DND-41 (cell line): ENCODE measurements around the gene INTS1.

Experiments used
- ATAC-seq: fragments of 200-7000 bp; cut with Tn5 transposase; 3 replicates; pipeline ENCODE4 v1.9.1; 2021; ENCODE audit warnings: low read depth; ENCODE audit not compliant: insufficient read depth
- DNase-seq: peaks from one replicate; pipeline ENCODE4 v3.0.0-alpha.2; 2020
- H2AFZ ChIP-seq: 2 replicates; pipeline ENCODE4 v1.6.0; 2012; ENCODE audit warnings: low read depth, low read length
- H3K27ac ChIP-seq: 2 replicates; pipeline ENCODE4 v1.5.1; 2012; ENCODE audit warnings: low read length, inconsistent platforms
- H3K27me3 ChIP-seq: fragments of 200-600 bp; sonication (generic); 2 replicates; pipeline ENCODE4 v1.6.0; 2012; ENCODE audit warnings: low read length, mild to moderate bottlenecking, inconsistent platforms; ENCODE audit not compliant: insufficient read depth, poor library complexity
- H3K36me3 ChIP-seq: 2 replicates; pipeline ENCODE4 v1.5.1; 2012; ENCODE audit warnings: low read length, inconsistent platforms; ENCODE audit not compliant: insufficient read depth
- H3K4me1 ChIP-seq: 2 replicates; pipeline ENCODE4 v1.5.1; 2012; ENCODE audit warnings: mild to moderate bottlenecking, low read length; ENCODE audit not compliant: insufficient read depth
- H3K4me2 ChIP-seq: 2 replicates; pipeline ENCODE4 v1.6.0; 2012; ENCODE audit warnings: mild to moderate bottlenecking, moderate library complexity, low read length, inconsistent platforms; ENCODE audit not compliant: insufficient read depth
- H3K4me3 ChIP-seq, 2 experiments: fragments of 200-600 bp in 1 of 2; shearing (Covaris generic) in 1 of 2; 2 replicates each; pipeline ENCODE4 v1.5.1; 2012 to 2016; ENCODE audit warnings: inconsistent platforms in 2 of 2, low read length in 2 of 2, mild to moderate bottlenecking in 2 of 2, low read depth in 1 of 2, moderate library complexity in 1 of 2
- H3K79me2 ChIP-seq: 2 replicates; pipeline ENCODE4 v1.6.0; 2012; ENCODE audit warnings: low read length, inconsistent platforms; ENCODE audit not compliant: insufficient read depth
- H3K9ac ChIP-seq: 2 replicates; pipeline ENCODE4 v1.6.0; 2012; ENCODE audit warnings: low read depth, mild to moderate bottlenecking, inconsistent platforms, low read length, moderate library complexity
- H3K9me3 ChIP-seq: 2 replicates; pipeline ENCODE4 v1.5.1; 2012; ENCODE audit warnings: low read length, moderate library complexity, mild to moderate bottlenecking, inconsistent platforms; ENCODE audit not compliant: insufficient read depth, severe bottlenecking
- H4K20me1 ChIP-seq: 2 replicates; pipeline ENCODE4 v1.6.0; 2012; ENCODE audit warnings: low read length; ENCODE audit not compliant: insufficient read depth
- CTCF ChIP-seq: IDR thresholded peaks from 2 replicates; pipeline ENCODE4 v1.5.1; 2012; ENCODE audit warnings: borderline replicate concordance, low read length, moderate library complexity, mild to moderate bottlenecking; ENCODE audit not compliant: poor library complexity, severe bottlenecking; ENCODE audit errors: extremely low read depth
- EZH2 ChIP-seq: IDR thresholded peaks from 3 replicates; pipeline ENCODE4 v1.6.1; 2012; ENCODE audit warnings: borderline replicate concordance, low read depth, mild to moderate bottlenecking, moderate library complexity, low read length, inconsistent platforms; ENCODE audit not compliant: severe bottlenecking

INTS1 gene

GRCh38 chr7:1539882-1540775, 35.9 kb upstream of the INTS1 start:
- peaks cover 49% of the 10 kb centered on the region for H3K36me3 ChIP-seq
- no peak overlapping the region for H3K9ac ChIP-seq
- H3K9me3 ChIP-seq = no peaks in the 10 kb centered on the region
- peaks cover 35% of the 10 kb centered on the region for H3K79me2 ChIP-seq
- no peak for TF ChIP-seq CTCF
- TF ChIP-seq EZH2 = no peak
- ATAC-seq (no peak), DNase-seq (no peak)
- H3K4me2 ChIP-seq = no peak overlapping the region
- no peaks in the 10 kb centered on the region for H3K27me3 ChIP-seq
- no peak overlapping the region for H3K27ac ChIP-seq
- peaks cover 49% of the 10 kb centered on the region for H4K20me1 ChIP-seq
- no peak overlapping the region for H3K4me3 ChIP-seq
- H2AFZ ChIP-seq = no peak overlapping the region
- no peaks in the 10 kb centered on the region for H3K4me1 ChIP-seq

- TF ChIP-seq CTCF (no peak), EZH2 (no peak)
- Histone ChIP-seq H3K4me2 (no peak overlapping the region), H3K27me3 (no peaks in the 10 kb centered on the region), H3K4me1 (no peaks in the 10 kb centered on the region), H3K4me3 (no peak overlapping the region), H3K27ac (no peak overlapping the region), H3K9me3 (no peaks in the 10 kb centered on the region), H3K79me2 (peaks cover 43% of the 10 kb centered on the region), H3K9ac (no peak overlapping the region), H4K20me1 (peaks cover 56% of the 10 kb centered on the region), H3K36me3 (peaks cover 49% of the 10 kb centered on the region), H2AFZ (no peak overlapping the region)
- DNase-seq (no peak), ATAC-seq (no peak)
Observed at GRCh38 chr7:1539181-1539881, 35.1 kb upstream of the INTS1 start.

- no peak overlapping the region for H2AFZ ChIP-seq
- no peaks in the 10 kb centered on the region for H3K9me3 ChIP-seq
- H3K27me3 ChIP-seq = no peaks in the 10 kb centered on the region
- H3K4me1 ChIP-seq = no peaks in the 10 kb centered on the region
- DNase-seq (no peak), ATAC-seq (no peak)
- H3K79me2 ChIP-seq = peaks cover 49% of the 10 kb centered on the region
- H3K9ac ChIP-seq = no peak overlapping the region
- peaks cover 46% of the 10 kb centered on the region for H3K36me3 ChIP-seq
- H3K4me2 ChIP-seq = no peak overlapping the region
- H3K4me3 ChIP-seq = no peak overlapping the region
- H4K20me1 ChIP-seq = peaks cover 63% of the 10 kb centered on the region
- TF ChIP-seq CTCF (no peak), EZH2 (no peak)
- H3K27ac ChIP-seq = no peak overlapping the region
Observed at GRCh38 chr7:1538544-1539180, 34.5 kb upstream of the INTS1 start.
